Subcutaneous abdominal adipose tissue (tissue), 5 donors: ENCODE measurements around the gene ZBTB47.

ENCODE experiments used
- H3K27ac ChIP-seq: one replicate; pipeline ENCODE4 v1.7.0; 2013; ENCODE audit warnings: low read depth, mild to moderate bottlenecking, inconsistent platforms, low read length, moderate library complexity
- H3K27me3 ChIP-seq, 5 donors: one replicate each; pipeline ENCODE4 v1.7.0; 2013; ENCODE audit warnings: low read length in 5 of 5, inconsistent platforms in 1 of 5; ENCODE audit not compliant: control insufficient read depth in 5 of 5, insufficient read depth in 4 of 5
- H3K36me3 ChIP-seq, 5 donors: one replicate each; pipeline ENCODE4 v1.7.0; 2013; ENCODE audit warnings: low read length in 5 of 5; ENCODE audit not compliant: control insufficient read depth in 5 of 5, insufficient read depth in 5 of 5
- H3K4me1 ChIP-seq, 5 donors: one replicate each; pipeline ENCODE4 v1.7.0; 2013; ENCODE audit warnings: low read length in 5 of 5, mild to moderate bottlenecking in 3 of 5, moderate library complexity in 1 of 5; ENCODE audit not compliant: control insufficient read depth in 5 of 5, insufficient read depth in 5 of 5
- H3K4me3 ChIP-seq, 5 donors: one replicate each; pipeline ENCODE4 v1.7.0; 2013; ENCODE audit warnings: low read length in 5 of 5, low read depth in 1 of 5
- H3K9ac ChIP-seq, 5 donors: one replicate each; pipeline ENCODE4 v1.7.0; 2013; ENCODE audit warnings: low read length in 5 of 5, mild to moderate bottlenecking in 4 of 5, moderate library complexity in 3 of 5
- H3K9me3 ChIP-seq, 5 donors: one replicate each; pipeline ENCODE4 v1.7.0; 2013; ENCODE audit warnings: low read length in 5 of 5; ENCODE audit not compliant: control insufficient read depth in 5 of 5
- donor health status: healthy.
- donor health status: healthy.
- donor health status: healthy.
- donor health status: healthy.
- donor health status: healthy.

Gene ZBTB47

GRCh38 chr3:42663581-42664437 lies 10.3 kb downstream of the ZBTB47 start:
- Histone ChIP-seq H3K36me3 (peaks cover 0 to 17% (median 7%) of the 10 kb centered on the region in 5 donors), H3K27ac (no peak overlapping the region), H3K4me1 (peaks cover 0 to 20% (median 10%) of the 10 kb centered on the region in 5 donors), H3K9ac (no peak overlapping the region), H3K9me3 (peaks cover 0 to 6% (median 0%) of the 10 kb centered on the region in 5 donors), H3K27me3 (no peaks in the 10 kb centered on the region), H3K4me3 (no peak overlapping the region)

GRCh38 chr3:42664438-42664803 lies 10.9 kb downstream of the ZBTB47 start:
- H3K9ac ChIP-seq, result no peak overlapping the region
- H3K27me3 ChIP-seq, result no peaks in the 10 kb centered on the region
- peaks cover 0 to 15% (median 7%) of the 10 kb centered on the region in 5 donors for H3K36me3 ChIP-seq
- peaks cover 0 to 20% (median 10%) of the 10 kb centered on the region in 5 donors for H3K4me1 ChIP-seq
- H3K4me3 ChIP-seq, result no peak overlapping the region
- H3K9me3 ChIP-seq, result peaks cover 0 to 6% (median 0%) of the 10 kb centered on the region in 5 donors
- no peak overlapping the region for H3K27ac ChIP-seq

GRCh38 chr3:42665050-42665878 lies 11.8 kb downstream of the ZBTB47 start:
- Histone ChIP-seq H3K4me1 (peaks cover 0 to 20% (median 10%) of the 10 kb centered on the region in 5 donors), H3K27ac (no peak overlapping the region)

GRCh38 chr3:42666022-42666421 lies 12.5 kb downstream of the ZBTB47 start:
- Histone ChIP-seq H3K4me3 (no peak overlapping the region), H3K4me1 (peaks cover 0 to 20% (median 10%) of the 10 kb centered on the region in 5 donors), H3K27ac (no peak overlapping the region), H3K9me3 (peaks cover 0 to 6% (median 0%) of the 10 kb centered on the region in 5 donors), H3K27me3 (peaks cover 0 to 3% (median 0%) of the 10 kb centered on the region in 5 donors), H3K36me3 (peaks cover 0 to 4% (median 0%) of the 10 kb centered on the region in 5 donors), H3K9ac (no peak overlapping the region)

More at GRCh38 chr3:42665050-42665878, 11.8 kb downstream of the ZBTB47 start:
- no peak overlapping the region for H3K4me3 ChIP-seq
- peaks cover 0 to 7% (median 0%) of the 10 kb centered on the region in 5 donors for H3K36me3 ChIP-seq
- peaks cover 0 to 6% (median 0%) of the 10 kb centered on the region in 5 donors for H3K9me3 ChIP-seq
- no peak overlapping the region for H3K9ac ChIP-seq
- peaks cover 0 to 3% (median 0%) of the 10 kb centered on the region in 5 donors for H3K27me3 ChIP-seq

- H3K9me3 ChIP-seq, result peaks cover 0 to 6% (median 0%) of the 10 kb centered on the region in 5 donors
- H3K27me3 ChIP-seq, result peaks cover 0 to 3% (median 0%) of the 10 kb centered on the region in 5 donors
- H3K9ac ChIP-seq, result peak overlapping the region in 1 of 5 donors; percentile 24
- peaks cover 0 to 20% (median 10%) of the 10 kb centered on the region in 5 donors for H3K4me1 ChIP-seq
- no peak overlapping the region for H3K4me3 ChIP-seq
- peaks cover 0 to 2% (median 0%) of the 10 kb centered on the region in 5 donors for H3K36me3 ChIP-seq
- no peak overlapping the region for H3K27ac ChIP-seq
Observed at GRCh38 chr3:42666577-42666998, 13.1 kb downstream of the ZBTB47 start.

GRCh38 chr3:42667096-42667522 lies 13.6 kb downstream of the ZBTB47 start:
- no peak overlapping the region for H3K9ac ChIP-seq
- peaks cover 0 to 6% (median 0%) of the 10 kb centered on the region in 5 donors for H3K9me3 ChIP-seq
- no peak overlapping the region for H3K27ac ChIP-seq
- no peak overlapping the region for H3K4me3 ChIP-seq
- peaks cover 0 to 3% (median 0%) of the 10 kb centered on the region in 5 donors for H3K27me3 ChIP-seq
- H3K4me1 ChIP-seq, result peaks cover 0 to 20% (median 10%) of the 10 kb centered on the region in 5 donors
- H3K36me3 ChIP-seq, result no peaks in the 10 kb centered on the region

GRCh38 chr3:42667523-42668412 lies 14.3 kb downstream of the ZBTB47 start:
- H3K9ac ChIP-seq, result no peak overlapping the region
- no peaks in the 10 kb centered on the region for H3K36me3 ChIP-seq
- H3K4me3 ChIP-seq, result no peak overlapping the region
- H3K27ac ChIP-seq, result no peak overlapping the region
- peaks cover 0 to 6% (median 0%) of the 10 kb centered on the region in 5 donors for H3K9me3 ChIP-seq
- peaks cover 0 to 20% (median 10%) of the 10 kb centered on the region in 5 donors for H3K4me1 ChIP-seq
- peaks cover 0 to 3% (median 0%) of the 10 kb centered on the region in 5 donors for H3K27me3 ChIP-seq

- H3K4me3 ChIP-seq, result no peak overlapping the region
- H3K36me3 ChIP-seq, result no peaks in the 10 kb centered on the region
- H3K4me1 ChIP-seq, result peaks cover 0 to 20% (median 10%) of the 10 kb centered on the region in 5 donors
- no peak overlapping the region for H3K9ac ChIP-seq
- peaks cover 0 to 10% (median 4%) of the 10 kb centered on the region in 5 donors for H3K9me3 ChIP-seq
- H3K27ac ChIP-seq, result no peak overlapping the region
- H3K27me3 ChIP-seq, result peaks cover 0 to 3% (median 0%) of the 10 kb centered on the region in 5 donors
Observed at GRCh38 chr3:42668413-42668760, 14.9 kb downstream of the ZBTB47 start.

GRCh38 chr3:42668793-42669217 lies 15.3 kb downstream of the ZBTB47 start:
- Histone ChIP-seq H3K36me3 (no peaks in the 10 kb centered on the region), H3K4me3 (no peak overlapping the region), H3K27me3 (peaks cover 0 to 3% (median 0%) of the 10 kb centered on the region in 5 donors)

More at GRCh38 chr3:42668793-42669217, 15.3 kb downstream of the ZBTB47 start:
- Histone ChIP-seq H3K9me3 (peaks cover 0 to 10% (median 4%) of the 10 kb centered on the region in 5 donors), H3K4me1 (peaks cover 0 to 20% (median 10%) of the 10 kb centered on the region in 5 donors), H3K9ac (no peak overlapping the region), H3K27ac (no peak overlapping the region)
